ENCODE data around the gene COL9A2.

DNA sequence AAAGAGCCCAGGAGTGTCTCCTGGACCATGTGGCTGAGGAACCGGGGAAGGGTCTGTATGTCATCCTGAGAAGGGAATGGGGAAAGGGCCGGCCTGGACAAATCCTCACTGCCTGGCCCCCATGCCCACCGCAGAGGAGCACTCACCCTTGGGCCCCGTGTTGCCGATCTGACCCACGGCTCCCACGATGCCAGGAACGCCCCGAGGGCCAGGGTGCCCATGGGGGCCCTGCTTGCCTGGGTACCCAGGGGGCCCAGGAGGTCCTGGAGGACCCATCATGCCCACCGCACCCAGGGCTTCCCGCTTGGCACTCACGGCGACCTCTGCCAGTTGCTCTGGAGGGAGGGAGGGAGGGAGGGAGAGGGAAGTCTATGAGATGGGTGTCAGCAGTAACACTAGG, 14.6 kb downstream of the COL9A2 start:
- TF ChIP-seq, protein P1, sequence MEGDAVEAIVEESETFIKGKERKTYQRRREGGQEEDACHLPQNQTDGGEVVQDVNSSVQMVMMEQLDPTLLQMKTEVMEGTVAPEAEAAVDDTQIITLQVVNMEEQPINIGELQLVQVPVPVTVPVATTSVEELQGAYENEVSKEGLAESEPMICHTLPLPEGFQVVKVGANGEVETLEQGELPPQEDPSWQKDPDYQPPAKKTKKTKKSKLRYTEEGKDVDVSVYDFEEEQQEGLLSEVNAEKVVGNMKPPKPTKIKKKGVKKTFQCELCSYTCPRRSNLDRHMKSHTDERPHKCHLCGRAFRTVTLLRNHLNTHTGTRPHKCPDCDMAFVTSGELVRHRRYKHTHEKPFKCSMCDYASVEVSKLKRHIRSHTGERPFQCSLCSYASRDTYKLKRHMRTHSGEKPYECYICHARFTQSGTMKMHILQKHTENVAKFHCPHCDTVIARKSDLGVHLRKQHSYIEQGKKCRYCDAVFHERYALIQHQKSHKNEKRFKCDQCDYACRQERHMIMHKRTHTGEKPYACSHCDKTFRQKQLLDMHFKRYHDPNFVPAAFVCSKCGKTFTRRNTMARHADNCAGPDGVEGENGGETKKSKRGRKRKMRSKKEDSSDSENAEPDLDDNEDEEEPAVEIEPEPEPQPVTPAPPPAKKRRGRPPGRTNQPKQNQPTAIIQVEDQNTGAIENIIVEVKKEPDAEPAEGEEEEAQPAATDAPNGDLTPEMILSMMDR (IDR thresholded peaks at IDR 0.05): no peak
- TF ChIP-seq POLR2A (IDR thresholded peaks at IDR 0.05): no peak

Data from uterus (tissue), 2 donors.